Right atrium auricular region (tissue), 2 donors: ENCODE results near the gene MST1. TPM values are rescaled to one million over a fixed set of nuclear protein-coding genes. Genes with fewer than 3 reads are reported as not detected.
"Not testable (repeated sequence)": the region's sequence is repeated elsewhere in the genome, so short reads cannot be mapped to it uniquely, and the experiment has no call there.

ENCODE experiments used
- DNase-seq: peaks from one replicate; pipeline ENCODE4 v3.0.0-alpha.2; 2019; ENCODE audit warnings: low spot score
- H3K27ac ChIP-seq, 2 donors: fragments of 200-600 bp; sonication (generic); 1 replicate in 1 of 2; 2 replicates in 1 of 2; pipeline ENCODE4 v1.5.1; 2016 to 2019
- H3K27me3 ChIP-seq, 2 donors: fragments of 200-600 bp; sonication (generic); one replicate each; pipeline versions ENCODE4 v1.5.1 to v1.6.0; 2017 to 2019
- H3K36me3 ChIP-seq: fragments of 200-600 bp; sonication (generic); one replicate; pipeline ENCODE4 v1.5.1; 2016
- H3K4me1 ChIP-seq, 2 donors: fragments of 200-600 bp; sonication (generic); one replicate each; pipeline versions ENCODE4 v1.5.1 to v1.6.0; 2017 to 2019
- H3K4me3 ChIP-seq, 2 donors: fragments of 200-600 bp; sonication (generic); 1 replicate in 1 of 2; 2 replicates in 1 of 2; pipeline ENCODE4 v1.5.1; 2017 to 2019; ENCODE audit warnings: mild to moderate bottlenecking in 1 of 2, moderate library complexity in 1 of 2
- H3K9me3 ChIP-seq, 2 donors: fragments of 200-600 bp; sonication (generic); one replicate each; pipeline ENCODE4 v1.5.1; 2019
- CTCF ChIP-seq, 2 donors: fragments of 200-600 bp; sonication (generic); IDR thresholded peaks; one replicate each; pipeline ENCODE4 v1.5.1; 2019; ENCODE audit warnings: antibody characterized with exemption in 2 of 2
- total RNA-seq, 2 donors: library from RNA; depleted of rRNA; stranded (reverse); fragments of >200 nt; gene quantifications; one replicate each; pipeline ENCODE4 v1.1.0, GENCODE V29; 2016

MST1 gene
- total RNA-seq, 2 donors from 2014 or later = 3.9 to 8.0 TPM

- no peak for TF ChIP-seq CTCF (IDR thresholded peaks at IDR 0.05)
- peaks cover 0 to 14% of the 10 kb centered on the region in 2 donors for H3K4me1 ChIP-seq
- no peak overlapping the region for H3K27ac ChIP-seq
- no peaks in the 10 kb centered on the region for H3K27me3 ChIP-seq
- peaks cover 36% of the 10 kb centered on the region for H3K36me3 ChIP-seq
- H3K9me3 ChIP-seq = no peaks in the 10 kb centered on the region
- DNase-seq = no peak
- no peak overlapping the region for H3K4me3 ChIP-seq
Measured at GRCh38 chr3:49702672-49703071, 13.4 kb upstream of the MST1 start.

DNA sequence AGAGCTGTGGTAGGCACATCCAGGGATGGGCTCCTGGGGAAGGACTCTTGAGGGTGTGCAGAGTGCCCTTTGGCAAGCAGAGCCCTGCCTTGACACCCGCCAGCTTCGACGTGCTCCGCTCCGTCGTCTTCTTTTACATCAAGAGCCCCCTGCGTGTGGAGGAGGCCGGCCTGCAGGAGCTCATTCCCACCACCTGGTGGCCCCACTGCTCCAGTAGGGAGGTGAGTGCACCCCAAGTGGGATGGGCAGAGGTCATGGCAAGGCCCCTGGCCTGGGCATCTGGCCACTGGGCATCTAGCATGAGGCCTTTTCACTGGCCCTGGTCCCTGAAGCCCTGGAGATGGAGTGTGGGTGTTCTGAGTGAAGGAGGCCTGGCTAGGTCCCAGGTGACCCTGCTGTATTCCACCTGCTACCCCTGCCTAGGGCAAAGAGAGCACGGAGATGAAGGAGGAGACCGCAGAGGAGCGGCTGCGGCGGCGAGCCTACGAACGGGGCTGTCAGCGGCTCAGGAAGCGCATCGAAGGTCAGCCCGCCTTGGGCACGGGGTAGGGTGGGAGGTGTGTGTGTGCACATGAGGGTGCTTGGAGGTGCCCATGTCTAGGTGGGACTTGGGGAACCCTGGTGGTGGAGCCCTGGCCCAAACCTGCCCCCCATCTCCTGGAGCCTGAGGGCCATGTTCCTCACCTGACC lies 12.3 kb upstream of the MST1 start:
- H3K4me1 ChIP-seq = peaks cover 0 to 14% of the 10 kb centered on the region in 2 donors
- no peak for DNase-seq
- no peaks in the 10 kb centered on the region for H3K9me3 ChIP-seq
- peaks cover 36% of the 10 kb centered on the region for H3K36me3 ChIP-seq
- H3K27me3 ChIP-seq = no peaks in the 10 kb centered on the region
- no peak overlapping the region for H3K4me3 ChIP-seq
- TF ChIP-seq CTCF (IDR thresholded peaks at IDR 0.05) = peak in 1 of 2 donors; percentile 31
- H3K27ac ChIP-seq = no peak overlapping the region

DNA sequence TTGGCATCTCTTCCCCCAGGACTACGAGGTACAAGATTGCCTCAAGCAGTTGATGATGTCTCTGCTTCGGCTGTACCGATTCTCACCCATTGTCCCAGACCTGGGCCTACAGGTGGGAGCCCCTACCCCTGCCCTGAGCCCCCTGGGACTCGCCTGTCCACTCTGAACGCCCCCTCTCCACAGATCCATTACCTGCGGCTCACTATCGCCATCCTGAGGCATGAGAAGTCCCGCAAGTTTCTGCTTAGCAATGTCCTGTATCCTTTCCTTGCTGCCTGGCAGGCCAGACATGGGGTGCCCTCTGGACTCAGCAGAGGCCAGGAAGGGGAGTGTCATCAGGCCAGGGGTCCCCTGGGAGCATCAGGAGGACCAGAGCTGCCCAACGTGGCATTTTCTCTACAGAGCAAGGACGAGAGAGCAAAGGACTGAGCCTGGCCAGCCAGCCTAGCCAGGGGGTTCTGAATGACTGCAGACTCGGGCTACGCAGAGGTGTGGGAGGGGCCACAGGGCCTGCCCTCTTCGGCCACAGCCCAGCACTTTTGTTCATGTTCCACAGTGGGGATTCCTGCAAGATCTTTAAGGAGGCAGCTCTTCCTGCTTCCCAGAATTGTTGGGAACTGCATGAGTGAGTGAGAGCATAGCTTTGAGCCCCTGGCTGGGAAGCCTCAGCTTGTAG lies 11.3 kb upstream of the MST1 start:
- no peak overlapping the region for H3K4me3 ChIP-seq
- TF ChIP-seq CTCF (IDR thresholded peaks at IDR 0.05) = no peak
- peaks cover 0 to 14% of the 10 kb centered on the region in 2 donors for H3K4me1 ChIP-seq
- peaks cover 30% of the 10 kb centered on the region for H3K36me3 ChIP-seq
- no peak overlapping the region for H3K27ac ChIP-seq
- no peaks in the 10 kb centered on the region for H3K27me3 ChIP-seq
- DNase-seq = no peak
- H3K9me3 ChIP-seq = no peaks in the 10 kb centered on the region

DNA sequence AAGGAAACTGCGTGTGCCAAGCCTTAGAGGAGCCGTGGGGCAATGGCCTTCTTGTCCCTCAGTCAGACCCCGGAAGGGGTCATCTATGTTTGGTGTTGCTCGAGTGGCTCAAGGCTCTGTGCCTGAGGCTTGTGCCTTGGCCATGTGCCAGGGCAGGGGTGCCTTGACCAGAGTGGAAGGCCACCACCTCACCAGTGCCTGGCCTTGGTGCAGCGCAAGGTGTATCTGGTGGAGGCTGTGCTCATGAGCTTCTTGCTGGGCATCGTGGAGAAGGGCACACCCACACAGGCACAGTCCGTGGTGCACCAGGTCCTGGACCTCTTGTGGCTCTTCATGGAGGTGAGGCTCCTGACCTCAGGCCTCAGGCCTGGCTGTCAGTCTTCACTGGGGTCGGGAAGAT lies 10.7 kb upstream of the MST1 start:
- H3K27ac ChIP-seq = no peak overlapping the region
- H3K36me3 ChIP-seq = peaks cover 24% of the 10 kb centered on the region
- peaks cover 0 to 14% of the 10 kb centered on the region in 2 donors for H3K4me1 ChIP-seq
- no peak for TF ChIP-seq CTCF (IDR thresholded peaks at IDR 0.05)
- DNase-seq = no peak
- no peak overlapping the region for H3K4me3 ChIP-seq
- no peaks in the 10 kb centered on the region for H3K9me3 ChIP-seq
- H3K27me3 ChIP-seq = no peaks in the 10 kb centered on the region

- Histone ChIP-seq H3K27me3 (no peaks in the 10 kb centered on the region), H3K4me3 (no peak overlapping the region), H3K36me3 (peaks cover 18% of the 10 kb centered on the region), H3K4me1 (peaks cover 0 to 14% of the 10 kb centered on the region in 2 donors), H3K27ac (peak overlapping the region in 1 of 2 donors; percentile 53), H3K9me3 (no peaks in the 10 kb centered on the region)
- no peak for DNase-seq
- TF ChIP-seq CTCF (IDR thresholded peaks at IDR 0.05) = no peak
Measured at GRCh38 chr3:49699281-49699979, 10.2 kb upstream of the MST1 start.

- H3K27ac ChIP-seq = peak overlapping the region in 1 of 2 donors; percentile 35
- not testable (repeated sequence) for H3K27me3 ChIP-seq, H3K4me3 ChIP-seq, H3K9me3 ChIP-seq, DNase-seq
- peaks cover 10% of the 10 kb centered on the region for H3K36me3 ChIP-seq
- H3K4me1 ChIP-seq = peaks cover 0 to 28% of the 10 kb centered on the region in 2 donors
Measured at GRCh38 chr3:49695350-49696015, 6.2 kb upstream of the MST1 start.

DNA sequence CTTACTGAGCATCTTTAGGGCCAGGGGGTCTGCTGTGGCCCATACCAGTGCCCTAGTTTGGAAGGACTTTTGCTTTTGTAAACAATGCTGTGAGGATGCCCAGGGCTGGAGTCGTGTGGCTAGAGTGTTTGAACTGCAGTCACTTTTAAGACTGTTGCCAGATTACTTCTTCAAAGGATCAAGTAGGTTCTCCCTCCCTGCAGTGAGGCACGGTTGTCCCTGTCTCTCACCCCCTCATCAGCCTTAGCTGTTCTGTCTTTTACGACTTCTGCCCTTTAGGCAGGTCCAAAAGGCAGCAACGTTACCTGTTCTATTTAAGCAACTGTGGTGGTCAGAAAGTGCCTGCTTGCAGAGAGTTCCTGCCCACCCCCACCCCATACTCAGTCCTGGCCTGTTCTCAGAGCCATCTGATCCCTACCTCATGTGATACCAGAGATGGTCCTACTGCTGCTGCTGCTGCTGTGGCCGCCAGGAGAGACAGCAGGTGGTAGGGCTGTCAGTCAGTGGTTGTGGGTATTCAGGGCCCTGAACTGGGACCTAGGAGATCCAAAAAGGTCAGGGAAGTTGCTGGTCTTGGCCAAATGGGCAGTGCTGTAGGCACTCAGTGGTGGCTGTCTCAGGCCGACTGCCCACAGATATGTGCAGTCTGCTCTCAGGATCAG lies 5.3 kb upstream of the MST1 start:
- H3K9me3 ChIP-seq, H3K27me3 ChIP-seq, H3K4me3 ChIP-seq, H3K27ac ChIP-seq, DNase-seq: not testable (repeated sequence)
- H3K36me3 ChIP-seq = peaks cover 10% of the 10 kb centered on the region
- H3K4me1 ChIP-seq = peaks cover 0 to 30% of the 10 kb centered on the region in 2 donors

- not testable (repeated sequence) for DNase-seq, H3K4me3 ChIP-seq, H3K9me3 ChIP-seq, H3K36me3 ChIP-seq, H3K27me3 ChIP-seq, H3K27ac ChIP-seq
- peaks cover 0 to 38% of the 10 kb centered on the region in 2 donors for H3K4me1 ChIP-seq
Measured at GRCh38 chr3:49691481-49691880, 2.2 kb upstream of the MST1 start.
